ENCODE measurements around the gene CDK13.
"Not testable (repeated sequence)": the region's sequence is repeated elsewhere in the genome, so short reads cannot be mapped to it uniquely, and the experiment has no call there.

The CDK13 gene

GRCh38 chr7:40148247-40148580 is 198.2 kb downstream of the CDK13 start:
- not testable (repeated sequence) for DNase-seq (ENCODE audit: low read depth)

GRCh38 chr7:40148671-40149070 is 198.6 kb downstream of the CDK13 start:
- DNase-seq (ENCODE audit: low read depth), result no peak
